Endodermal cell (in vitro differentiated cells): ENCODE data around the gene RBM44. TPM values are rescaled to one million over a fixed set of nuclear protein-coding genes. Genes with fewer than 3 reads are reported as not detected.

ENCODE experiments used
- DNase-seq: peaks from one replicate; pipeline ENCODE4 v3.0.0-alpha.2; 2017
- H3K27ac ChIP-seq: 2 replicates; pipeline ENCODE4 v1.5.1; 2013; ENCODE audit warnings: mild to moderate bottlenecking, low read depth, low read length, moderate library complexity
- H3K27me3 ChIP-seq: 2 replicates; pipeline ENCODE4 v1.6.1; 2013; ENCODE audit warnings: mild to moderate bottlenecking, low read length, moderate library complexity; ENCODE audit not compliant: insufficient read depth, control insufficient read depth, poor library complexity, severe bottlenecking
- H3K36me3 ChIP-seq: 2 replicates; pipeline ENCODE4 v1.7.0; 2013; ENCODE audit warnings: mild to moderate bottlenecking, low read length, moderate library complexity; ENCODE audit not compliant: control insufficient read depth, insufficient read depth
- H3K4me1 ChIP-seq: one replicate; pipeline ENCODE4 v1.7.0; 2013; ENCODE audit warnings: low read length; ENCODE audit not compliant: control insufficient read depth, insufficient read depth
- H3K4me3 ChIP-seq: 2 replicates; pipeline ENCODE4 v1.5.1; 2013; ENCODE audit warnings: mild to moderate bottlenecking, low read length, moderate library complexity
- H3K9ac ChIP-seq: 2 replicates; pipeline ENCODE4 v1.6.1; 2013; ENCODE audit warnings: mild to moderate bottlenecking, low read length, moderate library complexity; ENCODE audit not compliant: poor library complexity, severe bottlenecking; ENCODE audit errors: extremely low read depth
- H3K9me3 ChIP-seq: 2 replicates; pipeline ENCODE4 v1.6.1; 2013; ENCODE audit warnings: mild to moderate bottlenecking, low read length, moderate library complexity; ENCODE audit not compliant: control insufficient read depth
- H3K27ac Mint-ChIP-seq: 2 replicates; pipeline ENCODE4 v1.8.0; 2020; ENCODE audit warnings: mixed read lengths
- H3K27me3 Mint-ChIP-seq: 2 replicates; pipeline ENCODE4 v1.8.0; 2021; ENCODE audit warnings: mild to moderate bottlenecking, mixed read lengths; ENCODE audit not compliant: insufficient read depth
- H3K36me3 Mint-ChIP-seq: 2 replicates; pipeline ENCODE4 v1.8.0; 2020; ENCODE audit warnings: low read depth, mixed read lengths
- H3K4me1 Mint-ChIP-seq: 2 replicates; pipeline ENCODE4 v1.8.0; 2020; ENCODE audit warnings: mixed read lengths
- H3K4me3 Mint-ChIP-seq: 2 replicates; pipeline ENCODE4 v1.8.0; 2020; ENCODE audit warnings: mild to moderate bottlenecking, moderate library complexity, mixed read lengths
- H3K9me3 Mint-ChIP-seq: 2 replicates; pipeline ENCODE4 v1.8.0; 2020; ENCODE audit warnings: mild to moderate bottlenecking, mixed read lengths
- CTCF ChIP-seq: fragments of 200-600 bp; sonication (generic); conservative IDR thresholded peaks from 2 replicates; pipeline ENCODE4 v1.5.0; 2021; ENCODE audit warnings: antibody characterized with exemption, mild to moderate bottlenecking
- WGBS, 2 experiments: methylation state at CpG; one replicate each; pipeline versions ENCODE4 v1.1.5 to v1.1.7; 2013; ENCODE audit warnings: missing lambda C conversion rate in 2 of 2, mixed read lengths in 1 of 2; ENCODE audit not compliant: insufficient coverage in 1 of 2, insufficient read length in 1 of 2; 5-methylcytosine and 5-hydroxymethylcytosine counted together
- total RNA-seq, 2 donors: library from RNA; stranded (reverse); fragmentation: NEBNext Ultra II Directional in 1 of 2; extraction: Animal tissue kit (Norgen Biotek cat#: 25700) in 1 of 2; gene quantifications; 2 replicates in 1 of 2; 3 replicates in 1 of 2; pipeline ENCODE4 v1.2.1, GENCODE V29; 2021

The RBM44 gene
- total RNA-seq, 2 donors from 2014 or later = 0.42 to 1.2 TPM

- no peaks in the 10 kb centered on the region for H3K9me3 Mint-ChIP-seq
- Histone ChIP-seq H3K36me3 (no peaks in the 10 kb centered on the region), H3K4me1 (no peaks in the 10 kb centered on the region), H3K27me3 (peaks cover 33% of the 10 kb centered on the region), H3K27ac (no peak overlapping the region), H3K4me3 (no peak overlapping the region), H3K9ac (no peak overlapping the region), H3K9me3 (no peaks in the 10 kb centered on the region)
- H3K36me3 Mint-ChIP-seq = no peaks in the 10 kb centered on the region
- H3K27me3 Mint-ChIP-seq = peaks cover 38% of the 10 kb centered on the region
- H3K4me3 Mint-ChIP-seq = no peak overlapping the region
- no peak overlapping the region for H3K27ac Mint-ChIP-seq
- no peak for TF ChIP-seq CTCF
- H3K4me1 Mint-ChIP-seq = peaks cover 13% of the 10 kb centered on the region
- WGBS, 2 experiments = 93 to 98% methylated on average over 10 to 11 of the region's 11 CpGs
- DNase-seq = no peak
Observed at GRCh38 chr2:237861875-237862527, 63.4 kb downstream of the RBM44 start.

- Histone ChIP-seq H3K27me3 (peaks cover 33% of the 10 kb centered on the region), H3K4me3 (no peak overlapping the region), H3K9ac (no peak overlapping the region), H3K9me3 (no peaks in the 10 kb centered on the region), H3K27ac (no peak overlapping the region), H3K4me1 (no peaks in the 10 kb centered on the region), H3K36me3 (no peaks in the 10 kb centered on the region)
- Mint-ChIP-seq H3K4me1 (peaks cover 13% of the 10 kb centered on the region), H3K36me3 (no peaks in the 10 kb centered on the region), H3K27me3 (peaks cover 35% of the 10 kb centered on the region), H3K4me3 (no peak overlapping the region), H3K9me3 (no peaks in the 10 kb centered on the region), H3K27ac (no peak overlapping the region)
- DNase-seq = no peak
- no peak for TF ChIP-seq CTCF
- WGBS, 2 experiments = 86 to 87% methylated on average over 7 to 8 of the region's 8 CpGs
Observed at GRCh38 chr2:237862528-237862895, 63.9 kb downstream of the RBM44 start.

- TF ChIP-seq CTCF = no peak
- Histone ChIP-seq H3K4me3 (no peak overlapping the region), H3K9me3 (no peaks in the 10 kb centered on the region), H3K9ac (no peak overlapping the region), H3K27me3 (peaks cover 33% of the 10 kb centered on the region), H3K27ac (no peak overlapping the region), H3K36me3 (no peaks in the 10 kb centered on the region), H3K4me1 (no peaks in the 10 kb centered on the region)
- H3K27me3 Mint-ChIP-seq = peaks cover 35% of the 10 kb centered on the region
- no peak overlapping the region for H3K4me3 Mint-ChIP-seq
- 62 to 100% methylated on average over 2 to 4 of the region's 4 CpGs for WGBS, 2 experiments
- H3K36me3 Mint-ChIP-seq = no peaks in the 10 kb centered on the region
- H3K27ac Mint-ChIP-seq = no peak overlapping the region
- no peaks in the 10 kb centered on the region for H3K9me3 Mint-ChIP-seq
- peaks cover 13% of the 10 kb centered on the region for H3K4me1 Mint-ChIP-seq
- peak; percentile 28 for DNase-seq
Observed at GRCh38 chr2:237863102-237863511, 64.5 kb downstream of the RBM44 start.
